Tibial nerve (tissue), 4 donors: ENCODE data around the gene PCSK5. TPM values are rescaled to one million over a fixed set of nuclear protein-coding genes. Genes with fewer than 3 reads are reported as not detected.

Experiments
- DNase-seq, 2 donors: peaks; one replicate each; pipeline ENCODE4 v3.0.0-alpha.2; 2019; ENCODE audit warnings: low spot score in 2 of 2
- H3K27ac ChIP-seq, 4 donors: fragments of 200-600 bp; sonication (generic) in 3 of 4; one replicate each; pipeline ENCODE4 v1.5.1; 2017 to 2019; ENCODE audit warnings: mild to moderate bottlenecking in 1 of 4
- H3K27me3 ChIP-seq, 2 donors: fragments of 200-600 bp; sonication (generic) in 1 of 2; one replicate each; pipeline versions ENCODE4 v1.5.1 to v1.6.0; 2017 to 2019
- H3K36me3 ChIP-seq, 3 donors: fragments of 200-600 bp; sonication (generic); one replicate each; pipeline ENCODE4 v1.5.1; 2018 to 2019
- H3K4me1 ChIP-seq, 4 donors: fragments of 200-600 bp; sonication (generic) in 3 of 4; one replicate each; pipeline ENCODE4 v1.5.1; 2017 to 2019
- H3K4me3 ChIP-seq, 4 donors: fragments of 200-600 bp; sonication (generic) in 3 of 4; one replicate each; pipeline ENCODE4 v1.5.1; 2017 to 2019; ENCODE audit warnings: mild to moderate bottlenecking in 1 of 4, moderate library complexity in 1 of 4
- H3K9me3 ChIP-seq, 4 donors: fragments of 200-600 bp; sonication (generic) in 3 of 4; one replicate each; pipeline ENCODE4 v1.5.1; 2017 to 2019
- EP300 ChIP-seq, 2 donors: sonication (generic); formaldehyde crosslinking; IDR thresholded peaks; one replicate each; pipeline ENCODE4 v1.6.1; 2017; ENCODE audit warnings: antibody characterized with exemption in 2 of 2, mild to moderate bottlenecking in 1 of 2
- POLR2A ChIP-seq, 2 donors: fragments of 450-650 bp; IDR thresholded peaks; one replicate each; pipeline ENCODE4 v1.6.1; 2017; ENCODE audit warnings: antibody characterized with exemption in 2 of 2, mild to moderate bottlenecking in 2 of 2, moderate library complexity in 2 of 2
- WGBS, 2 donors: methylation state at CpG; one replicate each; pipeline ENCODE4 v1.1.5; 2018; 5-methylcytosine and 5-hydroxymethylcytosine counted together
- total RNA-seq, 4 donors: library from RNA; depleted of rRNA; stranded (reverse); fragments of >200 nt; gene quantifications; one replicate each; pipeline ENCODE4 v1.1.0, GENCODE V29; 2016
- TF ChIP-seq, protein P1 (sequence below), 5 experiments: fragments of 200-600 bp in 3 of 5; fragments of 450-650 bp in 2 of 5; sonication (generic) in 3 of 5; IDR thresholded peaks; one replicate each; pipeline ENCODE4 v1.5.1; 2016 to 2019; ENCODE audit warnings: antibody characterized with exemption in 5 of 5, mild to moderate bottlenecking in 3 of 5, moderate library complexity in 2 of 5

The PCSK5 gene
- total RNA-seq, 4 donors from 2014 or later: 12.5 to 32.7 (median 23.0) TPM

DNA sequence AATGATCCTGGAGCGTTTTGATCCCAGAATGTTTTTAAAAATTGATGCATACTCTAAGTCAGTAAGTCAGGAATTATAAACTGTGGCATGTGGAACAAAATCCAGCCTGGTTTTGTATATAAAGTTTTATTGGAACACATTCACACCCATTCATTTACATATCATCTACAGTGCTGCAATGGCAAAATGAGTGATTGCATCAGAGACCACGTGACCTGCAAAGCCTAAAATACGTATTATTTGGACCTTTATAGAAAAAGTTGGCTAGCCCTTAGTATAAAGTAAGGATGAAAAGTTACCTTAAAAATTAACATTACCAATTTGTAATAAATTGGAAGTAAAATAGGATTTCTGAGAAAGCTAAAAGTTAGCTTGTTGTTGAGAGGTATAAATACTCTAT lies 95.0 kb downstream of the PCSK5 start:
- Histone ChIP-seq H3K4me3 (no peak overlapping the region), H3K4me1 (peaks cover 0 to 3% (median 0%) of the 10 kb centered on the region in 4 donors), H3K9me3 (no peaks in the 10 kb centered on the region), H3K27me3 (no peaks in the 10 kb centered on the region), H3K36me3 (peaks cover 0 to 24% (median 0%) of the 10 kb centered on the region in 3 donors), H3K27ac (no peak overlapping the region)
- DNase-seq: no peak
- 79 to 94% methylated on average over 3 of the region's 3 CpGs for WGBS, 2 donors
- TF ChIP-seq, protein P1, sequence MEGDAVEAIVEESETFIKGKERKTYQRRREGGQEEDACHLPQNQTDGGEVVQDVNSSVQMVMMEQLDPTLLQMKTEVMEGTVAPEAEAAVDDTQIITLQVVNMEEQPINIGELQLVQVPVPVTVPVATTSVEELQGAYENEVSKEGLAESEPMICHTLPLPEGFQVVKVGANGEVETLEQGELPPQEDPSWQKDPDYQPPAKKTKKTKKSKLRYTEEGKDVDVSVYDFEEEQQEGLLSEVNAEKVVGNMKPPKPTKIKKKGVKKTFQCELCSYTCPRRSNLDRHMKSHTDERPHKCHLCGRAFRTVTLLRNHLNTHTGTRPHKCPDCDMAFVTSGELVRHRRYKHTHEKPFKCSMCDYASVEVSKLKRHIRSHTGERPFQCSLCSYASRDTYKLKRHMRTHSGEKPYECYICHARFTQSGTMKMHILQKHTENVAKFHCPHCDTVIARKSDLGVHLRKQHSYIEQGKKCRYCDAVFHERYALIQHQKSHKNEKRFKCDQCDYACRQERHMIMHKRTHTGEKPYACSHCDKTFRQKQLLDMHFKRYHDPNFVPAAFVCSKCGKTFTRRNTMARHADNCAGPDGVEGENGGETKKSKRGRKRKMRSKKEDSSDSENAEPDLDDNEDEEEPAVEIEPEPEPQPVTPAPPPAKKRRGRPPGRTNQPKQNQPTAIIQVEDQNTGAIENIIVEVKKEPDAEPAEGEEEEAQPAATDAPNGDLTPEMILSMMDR (IDR thresholded peaks at IDR 0.05): no peak
- TF ChIP-seq EP300 (IDR thresholded peaks at IDR 0.05) (no peak), POLR2A (IDR thresholded peaks at IDR 0.05) (no peak)

DNA sequence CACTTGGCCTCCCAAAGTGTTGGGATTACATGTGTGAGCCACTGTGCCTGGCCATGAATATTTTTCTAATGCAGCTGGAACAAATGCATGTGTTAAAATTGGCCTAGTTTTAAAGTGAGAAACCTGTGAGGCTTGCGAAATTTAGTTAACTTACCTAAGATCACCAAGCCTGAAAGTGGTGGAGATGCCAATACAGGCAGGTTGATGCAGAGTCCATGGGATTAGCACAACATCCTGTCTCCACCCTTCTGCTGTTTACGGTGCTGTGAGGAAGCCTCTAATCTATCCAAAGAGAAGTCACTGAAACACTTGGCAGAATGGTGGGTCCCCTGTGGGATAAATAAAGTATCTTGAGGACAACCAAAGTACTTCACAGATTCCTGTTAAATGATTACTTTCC lies 98.2 kb downstream of the PCSK5 start:
- no peaks in the 10 kb centered on the region for H3K9me3 ChIP-seq
- DNase-seq: no peak
- no peaks in the 10 kb centered on the region for H3K27me3 ChIP-seq
- H3K4me1 ChIP-seq: no peaks in the 10 kb centered on the region
- no peak overlapping the region for H3K4me3 ChIP-seq
- TF ChIP-seq, protein P1 (IDR thresholded peaks at IDR 0.05): no peak
- no peak for TF ChIP-seq EP300 (IDR thresholded peaks at IDR 0.05)
- TF ChIP-seq POLR2A (IDR thresholded peaks at IDR 0.05): no peak
- WGBS, 2 donors: 83 to 86% methylated on average over 2 of the region's 2 CpGs
- H3K36me3 ChIP-seq: peaks cover 0 to 24% (median 0%) of the 10 kb centered on the region in 3 donors
- no peak overlapping the region for H3K27ac ChIP-seq

DNA sequence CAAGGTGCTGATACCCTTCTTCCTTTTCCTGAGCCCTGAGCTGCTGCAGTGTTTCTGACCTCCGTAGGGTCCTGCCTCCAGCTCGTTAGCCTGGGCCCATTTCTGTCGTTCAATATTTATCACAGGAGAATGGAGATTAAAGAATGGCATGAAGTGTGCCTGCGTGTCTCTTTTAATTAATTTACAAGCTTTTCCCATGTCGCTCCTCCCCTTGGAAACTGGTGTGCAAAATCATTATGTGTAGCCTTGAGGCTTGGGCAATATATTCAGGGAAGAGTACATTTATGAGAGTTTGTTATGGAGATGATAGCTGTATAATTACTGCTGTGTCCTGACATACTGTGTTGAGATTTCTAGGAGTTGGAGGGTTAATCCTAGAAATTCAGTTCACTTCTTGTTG lies 99.7 kb downstream of the PCSK5 start:
- no peak overlapping the region for H3K4me3 ChIP-seq
- H3K27ac ChIP-seq: no peak overlapping the region
- WGBS, 2 donors: 77 to 85% methylated on average over 5 of the region's 5 CpGs
- peaks cover 0 to 24% (median 0%) of the 10 kb centered on the region in 3 donors for H3K36me3 ChIP-seq
- no peaks in the 10 kb centered on the region for H3K9me3 ChIP-seq
- TF ChIP-seq POLR2A (IDR thresholded peaks at IDR 0.05): no peak
- TF ChIP-seq, protein P1 (IDR thresholded peaks at IDR 0.05): no peak
- TF ChIP-seq EP300 (IDR thresholded peaks at IDR 0.05): no peak
- no peak for DNase-seq
- H3K27me3 ChIP-seq: no peaks in the 10 kb centered on the region
- H3K4me1 ChIP-seq: no peaks in the 10 kb centered on the region

DNA sequence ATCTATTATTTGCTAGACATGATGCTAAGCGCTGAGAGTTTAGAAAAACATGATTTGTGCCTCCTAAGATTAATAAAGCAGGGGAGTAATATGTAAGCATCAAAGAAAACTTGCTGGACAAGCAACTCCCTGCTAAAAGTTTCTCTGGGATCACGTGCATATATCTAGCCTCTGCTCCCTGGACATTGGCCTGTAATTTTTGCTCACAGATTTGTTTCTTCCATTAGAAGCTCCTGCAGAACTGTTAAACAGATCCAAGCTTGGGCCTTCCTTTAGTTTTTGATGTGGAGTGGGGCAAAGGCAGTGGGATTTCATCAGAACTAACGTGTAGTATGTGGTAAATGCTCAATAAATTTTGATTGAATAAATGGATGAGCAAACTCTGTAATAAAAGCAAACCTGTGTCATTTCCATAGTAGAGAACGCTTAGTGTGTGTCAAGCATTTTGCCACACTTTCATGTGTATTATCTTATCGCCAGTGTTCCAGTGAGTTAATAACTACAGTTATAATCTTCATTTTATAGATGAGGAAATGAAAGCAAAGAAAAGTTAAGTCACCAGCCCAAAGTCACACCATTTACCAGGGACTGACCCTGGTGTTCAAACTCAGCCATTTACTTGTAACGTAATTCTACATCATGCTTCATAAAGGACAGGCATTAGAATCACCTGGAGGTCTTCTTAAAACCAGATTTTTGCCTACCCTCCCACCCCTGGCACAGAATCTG lies 100.3 kb downstream of the PCSK5 start:
- Histone ChIP-seq H3K9me3 (no peaks in the 10 kb centered on the region), H3K36me3 (peaks cover 0 to 24% (median 0%) of the 10 kb centered on the region in 3 donors), H3K4me3 (no peak overlapping the region), H3K4me1 (no peaks in the 10 kb centered on the region), H3K27me3 (no peaks in the 10 kb centered on the region), H3K27ac (no peak overlapping the region)
- WGBS, 2 donors: 83 to 86% methylated on average over 6 of the region's 6 CpGs
- TF ChIP-seq, protein P1 (IDR thresholded peaks at IDR 0.05): no peak
- TF ChIP-seq POLR2A (IDR thresholded peaks at IDR 0.05): no peak
- no peak for TF ChIP-seq EP300 (IDR thresholded peaks at IDR 0.05)
- DNase-seq: no peak

DNA sequence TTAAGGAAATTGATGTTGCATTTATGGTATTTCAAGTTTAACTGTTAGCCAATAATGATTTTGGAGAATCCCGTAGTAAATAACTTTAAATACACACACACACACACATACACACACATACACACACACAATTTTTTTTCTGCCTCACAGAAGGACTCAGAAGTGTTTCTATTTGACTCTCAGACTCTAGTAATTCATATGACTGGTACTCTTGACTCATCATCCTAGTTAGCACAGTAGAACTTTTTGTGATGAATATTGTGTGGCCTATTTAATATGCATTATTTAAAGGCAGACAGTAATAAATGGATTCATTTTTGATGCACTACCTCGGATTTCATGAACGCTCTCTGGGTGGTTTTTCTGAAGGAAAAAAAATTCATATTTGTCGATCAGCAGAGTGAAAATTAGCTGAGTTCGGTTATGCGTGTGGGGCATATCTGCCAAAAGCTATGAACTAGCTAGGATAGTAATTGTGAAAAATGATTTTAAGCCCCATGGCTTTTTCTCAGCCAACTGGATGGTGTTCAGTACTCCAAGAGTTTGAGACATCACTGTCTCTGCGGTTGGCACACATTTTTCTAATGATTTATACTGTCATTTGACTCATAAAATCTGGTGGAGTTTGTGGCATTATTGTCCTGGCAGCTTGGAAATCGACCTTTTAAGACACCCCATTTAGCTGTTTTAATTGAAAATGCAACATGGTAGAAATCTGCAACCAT lies 102.2 kb downstream of the PCSK5 start:
- H3K27ac ChIP-seq: no peak overlapping the region
- H3K36me3 ChIP-seq: peaks cover 0 to 12% (median 0%) of the 10 kb centered on the region in 3 donors
- WGBS, 2 donors: 64 to 69% methylated on average over 8 of the region's 8 CpGs
- no peaks in the 10 kb centered on the region for H3K9me3 ChIP-seq
- H3K27me3 ChIP-seq: no peaks in the 10 kb centered on the region
- H3K4me1 ChIP-seq: peaks cover 0 to 7% (median 5%) of the 10 kb centered on the region in 4 donors
- no peak for DNase-seq
- no peak overlapping the region for H3K4me3 ChIP-seq
- TF ChIP-seq POLR2A (IDR thresholded peaks at IDR 0.05): no peak
- TF ChIP-seq, protein P1 (IDR thresholded peaks at IDR 0.05): no peak
- TF ChIP-seq EP300 (IDR thresholded peaks at IDR 0.05): no peak
